ENCODE results near the gene RBM33. TPM values are rescaled to one million over a fixed set of nuclear protein-coding genes. Genes with fewer than 3 reads are reported as not detected.

RBM33 gene
- total RNA-seq, 2 experiments from 2014 or later, result 67.6 to 81.1 TPM

DNA sequence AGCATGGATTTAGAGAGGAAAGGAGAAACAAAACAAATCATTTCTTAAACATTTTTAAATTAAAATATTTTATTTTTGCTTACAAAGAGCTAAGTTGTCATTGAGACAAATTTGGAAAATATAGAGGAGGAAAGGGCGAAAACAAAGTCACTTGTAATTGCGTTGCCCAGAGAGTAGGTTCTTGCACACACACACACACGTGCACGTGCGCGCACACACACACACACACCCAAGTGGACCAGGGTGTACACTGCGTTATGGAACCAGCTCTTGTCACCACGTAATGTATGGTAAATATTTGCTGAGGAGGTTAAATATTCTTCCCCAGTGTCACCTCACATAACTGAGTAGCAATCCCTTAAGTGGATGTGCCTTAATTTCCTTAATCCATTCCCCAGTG is 146.2 kb downstream of the RBM33 start:
- H3K27ac Mint-ChIP-seq, result no peak overlapping the region
- H3K9me3 Mint-ChIP-seq (ENCODE audit: low read depth), result no peaks in the 10 kb centered on the region
- POLR2A ChIA-PET, result no interaction called here
- no peak for DNase-seq
- CTCF ChIA-PET, result interaction anchor here (0.8 to 1.5 kb wide), 3 partner anchors 8 to 340 kb away, joined by 4 to 6 read pairs (median 4); no protein-coding TSS in a partner anchor
- H3K4me3 Mint-ChIP-seq, result no peak overlapping the region
- intact Hi-C loops (cut with DNase I, micrococcal nuclease), result no loop called here
- H3K4me1 Mint-ChIP-seq, result peaks cover 3% of the 10 kb centered on the region
- no peak for ATAC-seq
- H3K27me3 Mint-ChIP-seq, result peaks cover 9% of the 10 kb centered on the region
- no peaks in the 10 kb centered on the region for H3K36me3 Mint-ChIP-seq (ENCODE audit: low read depth)

DNA sequence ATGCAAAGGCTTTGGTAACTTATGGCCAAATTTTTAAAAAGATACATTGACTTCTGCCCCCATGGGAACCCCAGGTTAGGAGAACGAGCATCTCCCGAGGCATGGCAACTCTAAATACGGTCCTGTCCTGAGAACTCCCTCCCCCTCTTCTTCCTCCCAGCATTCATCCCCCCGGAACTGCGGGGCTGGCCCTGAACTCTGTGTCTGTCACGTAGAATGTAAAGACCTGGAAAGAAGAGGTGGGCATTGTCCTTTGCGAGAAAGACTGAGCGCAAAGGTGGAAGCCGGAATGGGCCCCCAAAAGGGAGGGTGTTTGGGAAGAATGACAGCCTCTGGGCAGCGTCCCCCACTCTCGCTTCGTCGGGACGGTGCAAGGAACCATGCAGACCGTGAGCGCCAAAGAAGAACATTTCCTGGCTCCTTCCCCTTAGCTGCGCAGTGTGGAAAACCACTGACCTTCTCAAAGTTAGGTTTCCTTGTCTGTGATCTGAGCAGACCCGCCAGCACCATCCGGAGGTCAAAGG is 146.8 kb downstream of the RBM33 start:
- H3K36me3 Mint-ChIP-seq (ENCODE audit: low read depth), result no peaks in the 10 kb centered on the region
- ChIA-PET POLR2A (no interaction called here), CTCF (interaction anchor here (0.8 to 1.5 kb wide), 2 partner anchors 8 to 341 kb away, joined by 4 to 6 read pairs; no protein-coding TSS in a partner anchor)
- H3K4me3 Mint-ChIP-seq, result no peak overlapping the region
- DNase-seq (no peak), ATAC-seq (no peak)
- no peak overlapping the region for H3K27ac Mint-ChIP-seq
- H3K9me3 Mint-ChIP-seq (ENCODE audit: low read depth), result no peaks in the 10 kb centered on the region
- peaks cover under 1% of the 10 kb centered on the region for H3K4me1 Mint-ChIP-seq
- intact Hi-C loops (cut with DNase I, micrococcal nuclease), result no loop called here
- peaks cover 7% of the 10 kb centered on the region for H3K27me3 Mint-ChIP-seq

DNA sequence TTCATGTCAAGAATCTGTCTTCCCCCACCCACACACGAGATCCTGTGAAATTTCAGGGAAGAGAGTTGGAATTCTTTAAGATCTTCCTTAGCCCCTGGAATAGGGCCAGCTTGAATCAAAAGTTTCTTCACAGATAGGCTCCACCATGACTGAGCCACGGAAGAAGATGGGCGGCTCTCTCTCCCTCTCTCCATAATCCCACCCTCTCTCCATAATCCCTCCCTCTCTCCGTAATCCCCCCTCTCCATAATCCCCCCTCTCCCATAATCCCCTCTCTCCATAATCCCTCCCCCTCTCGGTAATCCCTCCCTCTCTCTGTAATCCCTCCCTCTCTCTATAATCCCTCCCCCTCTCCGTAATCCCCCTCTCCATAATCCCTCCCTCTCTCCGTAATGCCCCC is 147.4 kb downstream of the RBM33 start:
- intact Hi-C loops (cut with DNase I, micrococcal nuclease), result no loop called here
- Mint-ChIP-seq H3K27ac (no peak overlapping the region), H3K27me3 (peaks cover 6% of the 10 kb centered on the region), H3K4me1 (no peaks in the 10 kb centered on the region), H3K4me3 (no peak overlapping the region), H3K36me3 (ENCODE audit: low read depth) (no peaks in the 10 kb centered on the region), H3K9me3 (ENCODE audit: low read depth) (no peaks in the 10 kb centered on the region)
- ChIA-PET CTCF (no interaction called here), POLR2A (no interaction called here)
- ATAC-seq (no peak), DNase-seq (no peak)

DNA sequence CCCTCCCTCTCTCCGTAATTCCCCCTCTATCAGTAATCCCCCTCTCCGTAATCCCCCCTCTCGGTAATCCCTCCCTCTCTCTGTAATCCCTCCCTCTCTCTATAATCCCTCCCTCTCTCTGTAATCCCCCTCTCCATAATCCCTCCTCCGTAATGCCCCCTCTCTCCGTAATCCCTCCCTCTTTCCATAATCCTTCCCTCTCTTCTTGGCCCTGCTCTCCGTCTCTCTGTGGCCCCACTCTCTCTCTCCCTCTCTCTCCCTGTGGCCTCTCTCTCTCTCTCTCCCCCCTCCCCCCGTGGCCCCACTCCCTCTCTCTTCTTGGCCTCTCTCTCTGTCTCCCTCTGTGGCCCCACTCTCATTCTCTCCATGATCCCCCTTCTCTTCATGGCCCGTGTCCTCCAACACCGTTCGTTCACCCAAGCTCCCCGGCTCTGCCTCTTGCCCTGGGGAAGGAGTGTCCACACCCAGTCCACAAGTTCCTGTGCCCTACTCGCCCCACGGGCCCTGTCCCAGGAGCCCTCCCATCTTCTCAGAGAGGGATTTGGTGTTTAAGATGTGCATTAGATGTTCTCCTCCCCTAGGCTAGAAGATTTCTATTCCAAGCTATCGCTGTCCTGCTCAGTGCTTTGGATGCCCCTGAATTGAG is 148.0 kb downstream of the RBM33 start:
- H3K4me3 Mint-ChIP-seq, result no peak overlapping the region
- ChIA-PET CTCF (no interaction called here), POLR2A (no interaction called here)
- H3K36me3 Mint-ChIP-seq (ENCODE audit: low read depth), result no peaks in the 10 kb centered on the region
- intact Hi-C loops (cut with DNase I, micrococcal nuclease), result no loop called here
- no peaks in the 10 kb centered on the region for H3K9me3 Mint-ChIP-seq (ENCODE audit: low read depth)
- H3K27ac Mint-ChIP-seq, result no peak overlapping the region
- H3K4me1 Mint-ChIP-seq, result no peaks in the 10 kb centered on the region
- no peak for ATAC-seq
- peaks cover 6% of the 10 kb centered on the region for H3K27me3 Mint-ChIP-seq
- no peak for DNase-seq

DNA sequence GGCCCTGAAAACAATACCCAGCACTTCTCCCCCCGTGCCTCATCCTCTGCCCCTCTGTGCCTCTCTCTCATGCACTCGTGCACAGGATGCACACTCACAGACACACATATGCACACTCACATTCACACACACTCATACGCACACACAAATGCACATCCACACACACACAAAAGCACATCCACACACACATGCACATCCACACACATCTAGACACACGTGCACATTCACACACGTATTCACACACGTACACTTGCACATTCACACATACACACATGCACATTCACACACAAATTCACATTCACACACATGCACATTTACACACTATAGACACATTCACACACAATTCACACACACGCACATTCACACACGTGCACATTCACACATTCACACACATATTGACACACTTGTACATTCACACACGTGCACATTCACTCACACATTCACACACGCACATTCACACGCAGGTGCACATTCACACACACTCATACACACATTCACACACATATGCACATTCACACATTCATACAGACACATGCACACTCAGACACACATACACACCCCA is 148.6 kb downstream of the RBM33 start:
- peaks cover 3% of the 10 kb centered on the region for H3K27me3 Mint-ChIP-seq
- POLR2A ChIA-PET, result no interaction called here
- intact Hi-C loops (cut with DNase I, micrococcal nuclease), result no loop called here

DNA sequence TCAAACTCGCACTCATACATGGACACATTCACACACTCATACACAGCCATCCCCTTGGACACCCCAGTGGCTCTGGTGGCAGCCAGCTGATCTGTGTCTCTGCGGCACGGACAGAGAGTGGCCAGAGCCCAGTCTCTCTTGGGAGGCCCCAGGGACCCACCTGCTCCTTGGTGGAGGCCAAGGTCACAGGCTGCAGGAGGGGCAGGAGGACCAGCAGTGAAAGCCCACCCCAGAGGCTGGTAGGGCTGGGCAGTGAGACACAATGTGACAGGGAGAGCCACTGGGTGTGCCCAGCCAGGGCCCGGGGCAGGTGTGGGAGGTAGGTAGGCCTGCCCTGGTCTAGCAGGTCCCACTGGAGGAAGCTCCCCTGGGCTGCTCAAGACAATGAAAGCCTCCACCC is 149.3 kb downstream of the RBM33 start:
- no peak overlapping the region for H3K4me3 Mint-ChIP-seq
- H3K27me3 Mint-ChIP-seq, result peaks cover 7% of the 10 kb centered on the region
- ChIA-PET CTCF (no interaction called here), POLR2A (no interaction called here)
- H3K4me1 Mint-ChIP-seq, result no peaks in the 10 kb centered on the region
- no peak for DNase-seq
- H3K9me3 Mint-ChIP-seq (ENCODE audit: low read depth), result no peaks in the 10 kb centered on the region
- H3K27ac Mint-ChIP-seq, result no peak overlapping the region
- no peaks in the 10 kb centered on the region for H3K36me3 Mint-ChIP-seq (ENCODE audit: low read depth)
- no peak for ATAC-seq
- intact Hi-C loops (cut with DNase I, micrococcal nuclease), result no loop called here

More for the DNA sequence above, 148.6 kb downstream of the RBM33 start:
- H3K36me3 Mint-ChIP-seq (ENCODE audit: low read depth), result no peaks in the 10 kb centered on the region
- H3K9me3 Mint-ChIP-seq (ENCODE audit: low read depth), result no peaks in the 10 kb centered on the region
- H3K4me1 Mint-ChIP-seq, result no peaks in the 10 kb centered on the region
- ATAC-seq (no peak), DNase-seq (no peak)
- CTCF ChIA-PET, result no interaction called here
- no peak overlapping the region for H3K27ac Mint-ChIP-seq
- no peak overlapping the region for H3K4me3 Mint-ChIP-seq

DNA sequence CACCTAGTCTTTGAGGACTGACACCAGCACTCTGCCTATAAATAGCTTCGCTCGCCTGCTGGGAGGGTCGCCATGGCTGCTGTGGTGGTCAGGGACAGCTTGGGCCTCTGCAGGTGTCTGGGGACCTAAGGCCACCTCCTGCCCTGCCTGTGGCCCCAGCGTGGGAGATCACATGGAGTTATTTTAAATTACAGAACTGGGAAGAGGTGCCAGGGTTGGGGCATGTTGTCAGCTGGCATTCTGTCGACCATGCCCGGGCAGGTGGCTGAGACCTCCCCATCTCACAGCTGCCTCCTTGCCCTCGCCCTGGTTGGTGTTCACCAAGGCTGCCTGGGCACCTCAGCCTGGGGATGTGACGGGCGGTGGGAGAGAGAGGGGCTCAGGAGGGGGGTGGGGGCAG is 149.7 kb downstream of the RBM33 start:
- H3K4me1 Mint-ChIP-seq, result no peaks in the 10 kb centered on the region
- POLR2A ChIA-PET, result no interaction called here
- H3K9me3 Mint-ChIP-seq (ENCODE audit: low read depth), result no peaks in the 10 kb centered on the region
- H3K27ac Mint-ChIP-seq, result no peak overlapping the region
- CTCF ChIA-PET, result no interaction called here
- H3K4me3 Mint-ChIP-seq, result no peak overlapping the region
- H3K36me3 Mint-ChIP-seq (ENCODE audit: low read depth), result no peaks in the 10 kb centered on the region
- DNase-seq (no peak), ATAC-seq (no peak)
- H3K27me3 Mint-ChIP-seq, result peaks cover 7% of the 10 kb centered on the region
- intact Hi-C loops (cut with DNase I, micrococcal nuclease), result no loop called here

DNA sequence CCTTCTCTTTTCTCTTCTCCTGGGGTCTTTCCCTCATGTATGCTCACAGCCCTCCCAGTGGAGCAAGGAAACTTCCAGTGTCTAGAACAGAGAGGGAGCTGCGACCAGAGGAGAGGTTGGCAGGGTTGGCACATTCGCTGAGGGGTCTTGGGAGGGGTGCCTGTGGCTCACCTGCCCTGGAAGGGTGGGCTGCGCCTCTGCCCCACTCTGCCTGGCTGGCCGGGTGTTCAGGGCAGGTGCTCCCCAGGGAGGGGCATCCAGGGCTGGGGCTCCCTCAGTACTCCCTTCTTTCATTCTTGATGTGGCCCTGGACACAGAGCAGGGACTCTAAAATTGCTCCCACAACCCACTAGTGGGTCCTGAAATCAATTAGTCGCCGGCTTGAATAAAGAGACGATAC is 150.9 kb downstream of the RBM33 start:
- Mint-ChIP-seq H3K4me1 (no peaks in the 10 kb centered on the region), H3K27me3 (peaks cover 16% of the 10 kb centered on the region), H3K36me3 (ENCODE audit: low read depth) (no peaks in the 10 kb centered on the region), H3K27ac (no peak overlapping the region), H3K9me3 (ENCODE audit: low read depth) (no peaks in the 10 kb centered on the region), H3K4me3 (no peak overlapping the region)
- intact Hi-C loops (cut with DNase I, micrococcal nuclease), result loop anchor here in 1 of 2 experiments (5.0 kb wide), 1 partner anchor 677 kb away; no protein-coding TSS in a partner anchor
- CTCF ChIA-PET, result interaction anchor here (0.6 to 0.9 kb wide), 2 partner anchors 9 to 732 kb away, joined by 3 to 5 read pairs; no protein-coding TSS in a partner anchor
- ATAC-seq (no peak), DNase-seq (no peak)
- POLR2A ChIA-PET, result no interaction called here

DNA sequence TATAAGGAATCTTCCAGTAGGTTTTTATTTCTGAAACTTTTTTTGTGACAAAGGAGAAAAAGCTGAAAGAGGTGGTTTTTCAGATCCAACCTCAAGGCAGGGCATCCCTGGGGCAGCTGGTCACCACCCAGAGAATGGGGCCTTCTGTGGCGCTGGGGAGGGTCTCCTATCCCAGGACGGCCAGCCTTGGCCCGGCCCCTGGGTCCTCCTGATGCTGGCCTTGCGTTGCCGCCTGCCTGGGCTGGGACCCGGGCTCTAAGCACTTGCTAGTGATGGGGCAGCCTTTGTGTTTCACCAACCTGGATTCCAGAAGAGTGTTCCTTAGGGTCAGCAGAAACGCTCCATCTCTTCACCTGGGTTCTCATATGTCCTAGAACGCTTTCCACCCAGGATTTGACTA is 151.5 kb downstream of the RBM33 start:
- Mint-ChIP-seq H3K27me3 (peaks cover 20% of the 10 kb centered on the region), H3K27ac (no peak overlapping the region), H3K4me3 (no peak overlapping the region), H3K9me3 (ENCODE audit: low read depth) (no peaks in the 10 kb centered on the region), H3K4me1 (no peaks in the 10 kb centered on the region), H3K36me3 (ENCODE audit: low read depth) (no peaks in the 10 kb centered on the region)
- intact Hi-C loops (cut with DNase I, micrococcal nuclease), result loop anchor here in 1 of 2 experiments (5.0 kb wide), 1 partner anchor 676 kb away; no protein-coding TSS in a partner anchor
- CTCF ChIA-PET, result interaction anchor here (0.9 kb wide), 1 partner anchor 10 kb away, joined by 3 read pairs; no protein-coding TSS in a partner anchor
- no peak for ATAC-seq
- no peak for DNase-seq
- POLR2A ChIA-PET, result no interaction called here

DNA sequence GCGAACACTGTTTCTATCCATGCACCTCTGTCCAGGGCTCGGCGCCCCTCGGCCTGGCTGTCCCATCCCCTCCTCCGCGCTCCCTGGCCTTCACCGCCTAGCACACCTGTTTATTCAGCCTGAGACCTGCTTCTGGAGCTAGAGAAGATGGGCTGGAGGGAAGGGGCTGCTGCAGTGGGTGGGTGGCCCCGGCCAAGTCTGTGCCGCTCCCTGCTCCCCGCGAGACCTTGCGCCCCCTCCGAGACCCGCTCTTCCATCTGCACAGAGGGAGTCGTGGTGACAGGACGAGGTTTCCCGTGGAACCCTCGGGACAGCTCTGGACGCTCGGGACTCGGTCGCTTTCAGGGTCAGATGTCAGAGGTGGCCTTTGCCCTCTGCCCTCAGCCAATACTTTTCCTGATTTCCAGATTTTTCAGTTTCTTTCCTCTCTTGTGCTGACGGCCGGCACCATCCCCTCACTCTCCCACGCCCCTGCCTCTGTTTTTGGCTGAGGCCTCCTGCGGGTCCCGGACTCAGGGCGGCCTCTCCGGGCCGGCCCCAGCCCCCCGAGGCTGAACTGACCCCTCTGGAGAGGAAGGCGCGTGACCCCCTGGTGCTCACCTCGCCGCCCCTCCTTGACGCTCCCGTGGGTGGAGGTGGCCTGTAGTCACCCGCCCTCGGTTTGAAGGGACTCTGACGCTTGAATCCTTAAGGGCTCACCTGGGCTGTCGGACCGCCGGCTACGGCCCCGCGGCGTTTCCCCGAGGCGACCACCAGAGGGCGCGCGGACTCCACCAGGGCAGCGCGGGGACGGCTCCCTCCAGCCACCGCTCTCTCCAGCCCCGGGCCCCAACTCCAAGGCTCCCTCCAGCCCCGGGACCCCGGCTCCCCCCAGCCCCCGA is 152.2 kb downstream of the RBM33 start:
- no peaks in the 10 kb centered on the region for H3K36me3 Mint-ChIP-seq (ENCODE audit: low read depth)
- H3K4me1 Mint-ChIP-seq, result no peaks in the 10 kb centered on the region
- peak; percentile 82 for DNase-seq
- peak; percentile 85 for ATAC-seq
- peaks cover 25% of the 10 kb centered on the region for H3K27me3 Mint-ChIP-seq
- no peaks in the 10 kb centered on the region for H3K9me3 Mint-ChIP-seq (ENCODE audit: low read depth)
- H3K27ac Mint-ChIP-seq, result no peak overlapping the region
- no peak overlapping the region for H3K4me3 Mint-ChIP-seq
- intact Hi-C loops (cut with DNase I, micrococcal nuclease), result loop anchor here (1.0 to 5.0 kb wide), 2 partner anchors 676 to 1020 kb away; no protein-coding TSS in a partner anchor
- ChIA-PET POLR2A (no interaction called here), CTCF (interaction anchor here (0.9 to 1.6 kb wide), 2 partner anchors 11 to 198 kb away, joined by 3 read pairs; no protein-coding TSS in a partner anchor)
